Body of pancreas (tissue), 4 donors: ENCODE data around the gene PVALEF. TPM values are rescaled to one million over a fixed set of nuclear protein-coding genes. Genes with fewer than 3 reads are reported as not detected.

Experiments
- ATAC-seq: fragments of 150-250 bp; one replicate; pipeline ENCODE4 v1.9.1; 2016
- DNase-seq, 4 donors: peaks; one replicate each; pipeline ENCODE4 v3.0.0-alpha.2; 2019
- H3K27ac ChIP-seq, 4 donors: fragments of 200-600 bp; sonication (generic); 1 replicate in 3 of 4; 2 replicates in 1 of 4; pipeline versions ENCODE4 v1.5.1 to v1.6.1; 2016 to 2019; ENCODE audit warnings: mild to moderate bottlenecking in 1 of 4, mixed read lengths in 1 of 4, moderate library complexity in 1 of 4
- H3K27me3 ChIP-seq, 2 donors: fragments of 200-600 bp; sonication (generic); one replicate each; pipeline ENCODE4 v1.6.0; 2016; ENCODE audit warnings: mild to moderate bottlenecking in 1 of 2
- H3K36me3 ChIP-seq, 2 donors: fragments of 200-600 bp; sonication (generic); replicated peaks in 1 of 2; 2 replicates each; pipeline ENCODE4 v1.5.1; 2016; ENCODE audit warnings: low read depth in 2 of 2; ENCODE audit not compliant: insufficient read depth in 1 of 2
- H3K4me1 ChIP-seq: fragments of 200-600 bp; sonication (generic); one replicate; pipeline ENCODE4 v1.6.0; 2016
- H3K4me3 ChIP-seq, 2 donors: fragments of 200-600 bp; sonication (generic); 1 replicate in 1 of 2; 2 replicates in 1 of 2; pipeline ENCODE4 v1.5.1; 2016 to 2019
- H3K9me3 ChIP-seq, 3 donors: fragments of 200-600 bp; sonication (generic); 1 replicate in 2 of 3; 2 replicates in 1 of 3; pipeline ENCODE4 v1.5.1; 2016
- CTCF ChIP-seq, 7 experiments: fragments of 450-650 bp in 4 of 7; fragments of 200-600 bp in 3 of 7; sonication (generic) in 3 of 7; IDR thresholded peaks; one replicate each; pipeline ENCODE4 v1.5.1; 2016 to 2019; ENCODE audit warnings: antibody characterized with exemption in 7 of 7
- POLR2A ChIP-seq, 3 donors: fragments of 450-650 bp; IDR thresholded peaks; one replicate each; pipeline ENCODE4 v1.6.1; 2016; ENCODE audit warnings: antibody characterized with exemption in 3 of 3, mild to moderate bottlenecking in 2 of 3
- WGBS, 2 donors: methylation state at CpG; one replicate each; pipeline ENCODE4 v1.1.5; 2017; 5-methylcytosine and 5-hydroxymethylcytosine counted together
- intact Hi-C: fragments of 100-400 bp; cut with DNase I; formaldehyde crosslinking; loops from one replicate; pipeline ENCODE4 v1.15.1; 2023
- total RNA-seq, 2 donors: library from RNA; depleted of rRNA; stranded (reverse); fragments of >200 nt; gene quantifications; one replicate each; pipeline ENCODE4 v1.1.0, GENCODE V29; 2016

PVALEF gene
- total RNA-seq, 2 donors from 2014 or later: not detected

- DNase-seq: peak in 2 of 4 donors; percentile 28 to 29
- Histone ChIP-seq H3K27me3 (no peaks in the 10 kb centered on the region), H3K9me3 (no peaks in the 10 kb centered on the region), H3K4me3 (no peak overlapping the region), H3K36me3 (no peaks in the 10 kb centered on the region), H3K27ac (peak overlapping the region; percentile 82 to 92 (median 86)), H3K4me1 (peaks cover 65% of the 10 kb centered on the region)
- intact Hi-C loops: no loop called here
- no peak for ATAC-seq
- TF ChIP-seq CTCF (IDR thresholded peaks at IDR 0.05) (no peak), POLR2A (IDR thresholded peaks at IDR 0.05) (no peak)
- WGBS, 2 donors: 72 to 78% methylated on average over 7 to 18 of the region's 19 CpGs
Observed at GRCh38 chr17:81163051-81163695, 2.1 kb upstream of the PVALEF start.

- peak in 1 of 4 donors; percentile 32 for DNase-seq
- Histone ChIP-seq H3K27ac (peak overlapping the region; percentile 82 to 92 (median 86)), H3K4me3 (no peak overlapping the region), H3K4me1 (peaks cover 65% of the 10 kb centered on the region), H3K9me3 (no peaks in the 10 kb centered on the region), H3K36me3 (no peaks in the 10 kb centered on the region), H3K27me3 (no peaks in the 10 kb centered on the region)
- ATAC-seq: no peak
- TF ChIP-seq POLR2A (IDR thresholded peaks at IDR 0.05): no peak
- no peak for TF ChIP-seq CTCF (IDR thresholded peaks at IDR 0.05)
- WGBS, 2 donors: 53 to 60% methylated on average over 4 to 15 of the region's 15 CpGs
- intact Hi-C loops: no loop called here
Observed at GRCh38 chr17:81163703-81164370, 1.5 kb upstream of the PVALEF start.

- ATAC-seq: peak; percentile 70
- no peaks in the 10 kb centered on the region for H3K36me3 ChIP-seq
- peak; percentile 70 to 85 (median 82) for DNase-seq
- intact Hi-C loops: no loop called here
- TF ChIP-seq CTCF (IDR thresholded peaks at IDR 0.05): no peak
- peak; percentile 74 to 81 (median 77) for TF ChIP-seq POLR2A (IDR thresholded peaks at IDR 0.05)
- H3K4me3 ChIP-seq: no peak overlapping the region
- H3K27me3 ChIP-seq: no peaks in the 10 kb centered on the region
- peaks cover 65% of the 10 kb centered on the region for H3K4me1 ChIP-seq
- H3K27ac ChIP-seq: peak overlapping the region; percentile 82 to 92 (median 86)
- no peaks in the 10 kb centered on the region for H3K9me3 ChIP-seq
- 31 to 40% methylated on average over 10 to 19 of the region's 19 CpGs for WGBS, 2 donors
Observed at GRCh38 chr17:81164371-81165245, 699 bp upstream of the PVALEF start.

GRCh38 chr17:81166033-81166492 lies 756 bp downstream of the PVALEF start, which contains the start of gene AATK:
TSS of gene AATK (minus strand) at chr17:81166221. CDS start at chr17:81165992, 229 bp downstream.
- Histone ChIP-seq H3K36me3 (no peaks in the 10 kb centered on the region), H3K9me3 (no peaks in the 10 kb centered on the region), H3K4me3 (peak within 1 kb of the TSS; percentile 26 to 28), H3K27me3 (no peaks in the 10 kb centered on the region), H3K4me1 (peaks cover 52% of the 10 kb centered on the region), H3K27ac (peak within 1 kb of the TSS; percentile 82 to 92 (median 86))
- DNase-seq (no peak), ATAC-seq (peak; percentile 4)
- TF ChIP-seq CTCF (IDR thresholded peaks at IDR 0.05): no peak
- no peak for TF ChIP-seq POLR2A (IDR thresholded peaks at IDR 0.05)
- WGBS, 2 donors: 1 to 2% methylated on average over 11 to 35 of the region's 62 CpGs
- intact Hi-C loops: no loop called here
